A172 (cell line): ENCODE data around the gene TAS2R8. TPM values are rescaled to one million over a fixed set of nuclear protein-coding genes. Genes with fewer than 3 reads are reported as not detected.

ENCODE experiments used
- total RNA-seq: library from RNA; depleted of rRNA; stranded (reverse); fragments of >200 nt; shearing (Covaris generic); gene quantifications from 2 replicates; pipeline ENCODE4 v1.2.3, GENCODE V29; 2014; rRNA removed

TAS2R8 gene
- total RNA-seq, 1 experiment from 2014 or later: not detected

Other genes starting within 250 kb of the TAS2R8 start
- 28.6 and 35.9 TPM in 2 replicates for gene MAGOHB, start 193.7 kb downstream of the TAS2R8 start, total RNA-seq
- 0.12 and 9.9 TPM in 2 replicates for gene STYK1, start 133.2 kb downstream of the TAS2R8 start, total RNA-seq
- 28.7 and 33.7 TPM in 2 replicates for gene YBX3, start 84.0 kb downstream of the TAS2R8 start, total RNA-seq
- gene TAS2R7, start 4.7 kb downstream of the TAS2R8 start, total RNA-seq: not detected in 2 replicates
- not detected in 2 replicates for gene TAS2R9, start 2.9 kb upstream of the TAS2R8 start, total RNA-seq
- not detected in 2 replicates for gene TAS2R10, start 19.1 kb upstream of the TAS2R8 start, total RNA-seq
- 0.28 TPM in 1 of 2 replicates, not detected in the other for gene PRR4, start 42.2 kb upstream of the TAS2R8 start, total RNA-seq
- 0.57 and 9.3 TPM in 2 replicates for gene PRH1, start 77.0 kb upstream of the TAS2R8 start, total RNA-seq
- gene TAS2R13, start 102.3 kb upstream of the TAS2R8 start, total RNA-seq: 0.36 TPM in 1 of 2 replicates, not detected in the other
- gene PRH2, start 122.0 kb upstream of the TAS2R8 start, total RNA-seq: not detected in 2 replicates
- gene TAS2R14, start 132.0 kb upstream of the TAS2R8 start, total RNA-seq: 1.2 and 1.7 TPM in 2 replicates
- gene TAS2R50, start 179.6 kb upstream of the TAS2R8 start, total RNA-seq: not detected in 2 replicates
- gene TAS2R20, start 191.0 kb upstream of the TAS2R8 start, total RNA-seq: 0.46 and 0.79 TPM in 2 replicates
- 0.12 and 1.3 TPM in 2 replicates for gene TAS2R19, start 215.3 kb upstream of the TAS2R8 start, total RNA-seq
- gene TAS2R31, start 224.1 kb upstream of the TAS2R8 start, total RNA-seq: 1.1 and 2.5 TPM in 2 replicates